GM19328 (cell line): Measurements from ENCODE around the gene DPYD.

Source experiments
- ATAC-seq: cut with Tn5 transposase; IDR thresholded peaks from one replicate; pipeline ENCODE4 v1.9.1; 2021; ENCODE audit warnings: mild to moderate bottlenecking, moderate library complexity; ENCODE audit not compliant: unreplicated experiment

DPYD gene

DNA sequence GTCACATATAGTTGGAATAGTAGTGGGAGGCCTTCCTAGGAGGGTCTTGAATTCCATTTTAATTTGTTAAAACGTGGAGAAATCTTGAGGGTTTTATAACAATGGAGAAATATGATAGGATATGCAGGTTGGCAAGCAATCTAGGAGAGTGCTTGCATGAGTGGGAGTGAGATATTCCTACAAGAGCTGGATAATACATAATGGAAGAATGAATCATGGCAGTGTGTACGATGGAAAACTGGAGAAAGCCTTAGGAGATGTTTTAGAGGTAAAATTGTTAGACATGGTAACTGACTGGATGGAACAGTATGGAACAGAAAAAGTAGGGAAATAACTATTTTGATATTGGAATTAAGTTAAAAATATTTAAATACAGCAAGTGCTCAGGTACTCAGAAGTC lies 846.9 kb downstream of the DPYD start:
- no peak for ATAC-seq

DNA sequence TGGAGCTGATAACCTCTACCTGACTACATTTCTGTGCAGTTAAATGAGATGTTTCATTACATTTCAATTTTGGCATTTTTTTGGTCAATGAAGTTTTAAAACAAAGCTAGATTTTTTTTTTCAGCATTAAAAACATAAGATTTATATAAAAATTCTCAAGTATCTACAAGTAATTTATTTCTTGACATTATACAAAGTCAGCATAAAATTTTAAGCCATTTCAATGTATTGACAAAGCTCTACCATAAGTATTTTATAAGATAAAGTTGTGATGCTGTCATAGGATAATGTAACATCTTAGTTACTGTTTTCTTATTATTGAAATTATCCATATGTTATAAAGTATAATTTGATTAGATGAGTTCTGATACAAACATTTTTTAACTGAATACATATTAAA lies 847.7 kb downstream of the DPYD start:
- no peak for ATAC-seq

DNA sequence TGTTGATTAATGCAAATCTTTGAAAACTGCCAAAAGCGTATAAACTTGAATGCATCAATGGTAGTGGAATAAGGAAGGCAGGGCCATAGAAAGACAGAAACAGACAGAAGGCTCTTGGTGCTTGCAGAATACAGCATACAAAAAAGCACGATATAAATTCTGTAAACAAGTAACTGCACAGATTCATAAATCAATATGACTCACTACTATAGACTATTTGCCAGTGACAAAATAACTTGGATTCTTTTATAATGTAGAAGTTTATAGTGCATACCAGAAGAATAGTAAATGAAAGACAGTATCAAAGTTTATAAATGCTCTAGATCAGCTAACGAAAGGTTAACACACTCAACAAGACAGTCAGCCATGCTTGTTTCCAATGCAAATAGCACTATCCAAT lies 849.7 kb downstream of the DPYD start:
- no peak for ATAC-seq

DNA sequence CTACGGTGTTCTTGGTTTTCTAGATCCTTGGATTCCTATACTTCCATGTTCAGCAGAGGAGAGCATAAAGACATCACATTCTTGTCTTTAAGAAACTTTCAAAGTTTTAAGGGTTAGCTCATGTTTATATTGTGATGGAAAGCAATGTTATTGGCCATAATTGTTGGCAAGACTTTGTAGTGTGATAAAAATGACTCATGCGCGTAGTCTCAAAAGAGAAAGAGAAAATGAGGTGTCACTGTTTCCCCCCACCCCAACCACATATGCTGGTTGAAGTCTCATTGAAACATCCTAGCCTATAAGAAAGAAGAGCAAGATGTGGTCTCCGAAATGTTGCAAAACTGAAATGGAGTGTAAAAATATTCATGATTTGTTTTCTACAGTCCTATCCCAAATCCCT lies 850.5 kb downstream of the DPYD start:
- ATAC-seq = no peak

DNA sequence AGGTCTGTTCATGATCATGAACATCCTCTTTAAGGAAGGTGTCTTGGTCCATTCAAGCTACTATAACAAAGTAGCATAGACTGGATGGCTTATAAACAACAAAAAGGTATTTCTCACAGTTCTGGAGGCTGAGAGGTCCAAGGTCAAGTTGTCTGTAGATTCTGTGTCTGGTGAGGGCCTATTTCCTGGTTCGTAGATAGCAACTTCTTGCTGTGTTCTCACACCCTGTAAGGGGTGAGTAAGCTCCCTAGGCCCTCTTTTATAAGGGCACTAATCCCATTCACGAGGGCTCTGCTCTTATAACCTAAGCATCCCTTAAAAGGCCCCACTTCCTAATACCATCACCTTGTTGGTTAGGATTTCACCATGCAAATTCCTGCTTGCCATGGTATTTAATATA lies 851.5 kb downstream of the DPYD start:
- no peak for ATAC-seq

DNA sequence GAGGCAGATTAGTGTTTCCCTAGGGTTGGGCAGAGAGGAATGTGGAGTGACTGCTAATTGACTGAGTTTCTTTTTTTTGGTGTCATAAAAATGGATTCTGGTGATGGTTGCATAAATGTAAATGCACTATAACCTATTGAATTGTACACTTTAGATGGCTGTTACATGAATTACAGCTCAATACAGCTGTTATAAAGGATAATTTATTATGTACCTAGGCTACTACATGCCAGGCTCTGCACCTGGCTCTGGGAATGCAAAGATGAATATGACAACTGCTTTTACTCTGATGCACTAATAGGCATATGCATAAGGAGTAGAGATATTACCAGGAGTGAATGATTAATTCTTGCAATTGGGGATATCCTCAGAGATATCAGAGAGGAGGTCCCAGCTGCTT lies 854.0 kb downstream of the DPYD start:
- no peak for ATAC-seq

DNA sequence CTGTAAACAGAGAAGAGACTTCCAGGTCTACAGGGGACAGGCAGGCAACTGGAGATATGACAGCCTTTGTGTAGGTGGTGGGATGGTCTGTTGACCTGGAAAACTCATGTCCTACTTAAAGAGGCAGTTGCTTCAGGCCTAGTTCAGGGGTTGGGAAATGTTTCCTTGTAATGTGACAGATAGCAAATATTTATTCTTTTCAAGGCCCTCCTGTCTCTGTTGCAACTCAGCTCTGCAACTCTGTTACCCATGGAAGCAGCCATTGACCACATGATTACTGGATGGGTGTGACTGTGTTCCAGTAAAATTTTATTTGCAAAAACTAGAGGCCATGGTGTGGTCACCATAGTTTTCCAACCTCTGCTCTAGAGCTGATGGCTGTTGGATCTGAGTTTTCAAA lies 857.3 kb downstream of the DPYD start:
- ATAC-seq = no peak

DNA sequence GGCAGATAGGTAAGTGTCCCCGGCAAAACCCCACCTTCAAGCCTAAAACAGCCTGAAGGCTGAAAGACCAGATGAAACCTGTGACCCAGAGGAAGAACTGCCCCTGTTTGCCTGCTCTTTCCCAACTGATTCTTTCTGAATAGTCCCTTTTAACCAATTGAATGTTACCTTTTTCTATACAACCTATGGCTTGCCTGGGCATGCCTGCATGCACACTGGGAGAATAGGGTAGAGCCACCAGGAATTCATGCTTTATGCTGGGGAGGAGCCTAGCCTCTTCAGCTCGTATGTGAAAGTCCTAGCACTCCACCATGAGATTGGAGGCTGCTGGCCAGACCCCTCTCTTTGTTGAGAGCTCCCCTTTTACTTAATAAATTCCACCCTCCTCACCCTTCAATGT lies 859.2 kb downstream of the DPYD start:
- ATAC-seq = no peak

DNA sequence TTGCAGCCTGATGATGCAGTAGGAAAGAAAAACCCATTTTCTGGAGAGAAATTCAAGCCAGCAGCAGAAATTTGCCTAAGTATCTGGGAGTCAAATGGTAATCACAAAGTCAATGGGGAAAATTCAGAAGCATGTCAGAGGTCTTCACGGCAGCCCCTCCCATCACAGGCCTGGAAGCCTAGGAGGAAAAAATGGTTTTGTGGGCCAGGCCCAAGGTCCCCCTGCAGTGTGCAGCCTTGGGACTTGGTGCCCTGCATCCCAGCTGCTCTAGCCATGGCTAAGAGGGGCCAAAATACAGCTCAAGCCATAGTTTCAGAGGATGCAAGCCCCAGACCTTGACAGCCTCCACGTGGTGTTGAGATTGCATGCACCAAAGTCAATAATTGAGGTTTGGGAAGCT lies 864.4 kb downstream of the DPYD start:
- no peak for ATAC-seq

DNA sequence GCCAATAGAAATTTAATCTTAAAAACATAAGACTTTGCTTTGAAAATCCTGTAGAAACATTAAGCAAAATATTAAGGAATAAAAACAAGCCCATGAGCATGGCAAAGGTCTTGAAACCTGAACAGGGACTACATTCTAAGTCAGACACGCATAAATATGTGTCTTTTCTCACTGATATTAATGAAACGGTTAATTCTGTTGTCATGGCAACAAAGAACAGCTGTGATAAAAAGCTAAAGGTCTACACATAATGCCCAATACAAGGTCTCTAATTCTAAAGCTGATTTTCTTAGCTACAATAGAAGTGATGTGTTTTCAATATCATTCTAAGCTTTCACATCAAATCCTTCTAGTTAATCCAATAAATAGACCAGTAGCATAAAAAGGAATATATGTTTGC lies 867.6 kb downstream of the DPYD start:
- ATAC-seq = no peak

DNA sequence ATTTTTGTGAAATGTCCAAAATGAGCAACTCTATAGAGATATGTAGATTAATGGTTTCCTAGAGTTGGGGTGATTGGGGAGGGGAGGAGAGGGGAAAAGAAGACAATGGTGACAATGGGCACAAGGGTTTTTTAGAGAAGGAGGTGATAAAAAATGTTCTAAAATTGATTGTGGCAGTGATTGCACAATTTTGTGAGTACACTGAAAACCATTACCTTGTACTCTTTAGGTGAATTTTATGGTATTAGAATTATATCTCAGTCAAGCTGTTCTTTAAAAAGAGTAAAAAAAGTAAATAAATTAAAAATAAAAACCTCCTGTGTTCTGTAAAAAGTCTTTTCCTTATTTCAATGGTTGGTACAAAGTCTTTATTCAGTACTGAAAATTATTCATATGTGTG lies 869.0 kb downstream of the DPYD start:
- no peak for ATAC-seq

DNA sequence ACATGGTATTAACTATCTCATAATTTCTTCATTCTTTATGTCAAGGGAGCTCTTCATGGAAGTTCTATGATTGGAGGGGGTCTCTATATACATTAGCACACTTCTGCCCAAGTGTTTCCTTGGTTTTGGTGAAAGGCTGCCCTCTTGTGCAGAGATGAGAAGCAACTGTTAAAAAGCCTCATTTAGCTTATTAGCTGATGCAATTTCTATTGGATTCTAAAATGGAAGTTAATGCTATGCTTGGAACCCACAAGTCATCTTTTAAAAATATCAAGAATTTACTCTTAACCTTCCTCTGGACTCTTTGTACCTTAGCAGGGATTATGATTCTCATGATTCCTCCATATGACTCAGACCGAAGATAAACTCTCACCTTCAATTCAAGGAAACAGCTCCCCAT lies 870.3 kb downstream of the DPYD start:
- no peak for ATAC-seq

DNA sequence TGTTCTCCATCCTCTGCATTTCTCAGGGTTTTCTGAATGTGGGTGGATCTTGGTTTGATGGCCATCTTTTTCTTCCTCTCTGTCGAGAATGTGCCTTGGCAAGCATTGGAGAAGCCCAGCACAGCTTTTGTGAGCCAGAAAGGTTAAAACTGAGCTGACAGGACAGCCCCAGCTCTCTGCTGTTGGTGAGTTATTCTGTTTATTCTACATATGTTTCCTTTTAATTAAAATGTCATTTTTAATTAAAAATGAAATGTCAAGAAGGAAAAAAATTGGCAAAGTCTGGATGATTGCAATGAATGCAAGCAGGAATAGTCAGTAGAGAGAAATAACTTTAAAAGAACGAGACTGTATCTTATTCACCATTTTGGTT lies 873.4 kb downstream of the DPYD start:
- ATAC-seq = no peak

DNA sequence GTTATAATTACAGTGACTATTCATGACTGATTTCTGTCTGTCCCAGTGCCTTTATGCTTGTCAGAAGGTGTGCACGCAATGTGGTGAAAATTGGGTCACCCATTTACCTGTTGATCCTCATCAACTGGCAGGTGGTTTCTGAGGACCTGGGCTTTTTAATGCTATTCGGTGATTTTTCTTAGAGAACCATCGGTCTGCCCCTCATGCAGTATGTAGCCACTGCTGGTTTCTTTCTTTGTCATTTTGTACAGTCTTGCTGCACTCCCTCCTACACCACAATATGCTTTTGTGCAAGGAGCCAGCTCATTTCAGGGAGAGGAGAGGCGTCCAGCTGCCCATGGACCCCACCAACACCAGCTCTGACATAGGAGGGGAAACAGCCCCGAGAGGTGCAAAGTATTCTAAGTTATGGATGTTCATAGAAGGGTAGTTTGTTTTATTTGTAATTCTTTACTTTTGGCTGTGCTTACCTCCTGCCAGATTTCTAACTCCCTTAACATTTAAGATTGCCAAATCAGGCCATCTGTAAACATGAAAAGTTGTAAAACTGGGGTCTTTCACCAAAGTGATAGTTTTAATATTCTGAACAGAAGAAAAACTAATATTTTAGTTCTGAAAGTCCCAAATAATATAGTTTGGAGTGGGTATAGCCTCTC lies 873.9 kb downstream of the DPYD start:
- ATAC-seq = no peak

DNA sequence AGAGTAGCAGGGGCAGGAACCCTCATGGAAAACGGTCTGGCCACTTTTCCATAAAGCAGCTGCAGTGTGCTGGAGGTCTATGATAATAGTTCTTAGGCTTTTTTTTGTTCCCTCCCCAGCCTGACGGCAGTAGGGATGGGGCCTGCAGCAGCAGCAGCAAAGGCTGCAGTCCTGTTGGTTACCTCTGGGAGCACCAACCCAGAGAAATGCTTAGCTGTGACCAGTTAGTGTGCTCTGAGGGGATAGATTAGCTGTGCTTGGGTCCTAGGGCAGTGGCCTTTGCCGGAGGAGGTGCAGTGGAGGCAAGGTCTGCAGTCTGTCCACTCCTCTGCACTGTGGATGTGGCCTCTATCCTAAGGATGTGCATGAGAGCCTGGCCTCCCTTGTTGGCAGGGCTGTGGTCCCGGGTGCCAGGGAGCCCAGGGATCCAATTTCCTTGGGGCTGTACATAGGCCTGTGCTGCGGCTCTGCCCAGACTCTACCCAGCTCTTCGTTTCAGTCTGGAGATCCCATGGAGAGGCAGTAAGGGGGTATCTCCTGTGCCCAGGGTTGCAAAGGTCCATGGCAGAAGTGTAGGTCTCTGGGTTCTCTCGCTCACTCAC lies 876.6 kb downstream of the DPYD start:
- ATAC-seq = no peak

DNA sequence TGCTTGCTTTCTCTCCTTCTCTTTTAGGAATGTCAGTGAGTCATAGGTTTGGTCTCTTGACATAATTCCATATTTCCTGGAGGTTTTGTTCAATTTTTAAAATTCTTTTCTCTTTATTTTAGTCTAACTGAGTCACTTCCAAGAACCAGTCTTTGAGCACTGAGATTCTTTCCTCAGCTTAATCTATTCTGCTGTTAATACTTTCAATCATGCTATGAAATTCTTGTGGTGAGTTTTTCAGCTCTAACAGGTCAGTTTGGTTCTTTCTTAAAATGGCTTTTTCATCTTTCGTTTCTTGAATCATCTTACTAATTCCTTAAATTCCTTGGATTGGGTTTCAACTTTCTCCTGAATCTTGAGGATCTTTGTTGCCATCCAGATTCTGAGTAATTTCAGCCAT lies 878.3 kb downstream of the DPYD start:
- ATAC-seq = no peak

DNA sequence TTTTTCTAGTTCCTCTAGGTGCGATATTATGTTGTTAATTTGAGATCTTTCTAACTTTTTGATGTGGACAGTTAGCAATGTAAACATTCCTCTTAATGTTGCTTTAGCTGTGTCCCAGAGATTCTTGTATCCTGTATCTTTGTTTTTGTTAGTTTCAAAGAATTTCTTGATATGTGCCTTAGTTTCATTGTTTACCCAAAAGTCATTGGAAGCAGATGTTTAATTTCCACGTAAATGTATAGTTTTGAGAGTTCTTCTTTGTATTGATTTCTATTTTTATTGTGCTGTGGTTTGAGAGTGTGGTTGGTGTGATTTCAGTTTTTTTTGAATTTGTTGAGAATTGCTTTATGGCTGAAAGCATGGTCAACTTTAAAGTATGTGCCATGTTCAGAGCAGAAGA lies 879.8 kb downstream of the DPYD start:
- ATAC-seq = no peak

DNA sequence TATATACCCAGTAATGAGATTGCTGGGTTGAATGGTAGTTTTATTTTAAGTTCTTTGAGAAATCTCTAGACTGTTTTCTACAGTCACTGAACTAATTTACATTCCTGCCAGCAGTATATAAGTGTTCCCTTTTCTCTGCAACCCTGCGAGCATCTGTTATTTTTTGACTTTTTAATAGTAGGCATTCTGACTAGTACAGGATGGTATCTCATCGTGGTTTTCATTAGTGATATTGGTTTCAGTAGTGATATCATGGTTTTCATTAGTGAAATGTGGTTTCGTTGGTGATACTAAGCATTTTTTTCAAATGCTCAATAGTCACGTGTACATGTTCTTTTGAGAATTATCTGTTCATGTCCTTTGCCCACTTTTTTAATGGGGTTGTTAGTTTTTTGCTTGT lies 882.4 kb downstream of the DPYD start:
- no peak for ATAC-seq

DNA sequence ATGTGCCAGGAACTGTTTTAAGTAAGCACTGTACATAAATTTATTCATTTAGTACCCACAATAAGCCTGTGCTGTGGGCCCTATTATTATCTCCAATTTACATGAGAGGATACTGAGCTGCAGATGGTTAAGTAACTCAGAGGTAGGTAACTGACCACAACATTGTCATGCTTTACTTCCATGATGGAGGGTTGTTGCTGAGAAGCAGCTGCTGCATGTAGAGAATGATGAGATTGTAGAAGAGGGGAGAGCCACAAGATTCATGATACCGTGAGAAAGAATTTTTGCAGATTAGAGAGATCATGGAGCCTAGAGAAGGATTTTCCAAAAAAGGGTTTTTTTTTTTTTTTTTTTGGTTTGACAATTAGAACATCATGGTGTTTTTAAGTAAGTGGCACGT lies 886.2 kb downstream of the DPYD start:
- no peak for ATAC-seq

DNA sequence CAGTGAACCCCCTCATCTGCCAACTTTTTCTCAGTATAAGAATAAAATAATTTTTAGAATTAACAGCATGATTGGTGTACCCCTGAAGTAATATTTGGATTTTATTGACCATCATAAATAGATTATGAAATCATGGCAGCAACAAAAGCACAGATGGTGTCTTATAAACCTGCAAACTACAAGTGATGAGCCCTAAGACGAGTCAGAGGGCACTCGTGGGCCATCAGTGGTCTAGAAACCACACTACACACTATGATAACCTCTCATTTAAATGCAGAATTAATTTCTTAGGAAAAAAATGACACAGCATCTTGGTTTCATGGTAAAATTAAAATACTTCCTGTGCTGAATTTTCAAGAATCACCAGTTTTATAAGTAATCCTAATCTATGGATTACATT lies 886.9 kb downstream of the DPYD start:
- ATAC-seq = no peak
